Muscle of leg (tissue), 16 donors: ENCODE data around the gene CWF19L2. TPM values are rescaled to one million over a fixed set of nuclear protein-coding genes. Genes with fewer than 3 reads are reported as not detected.
"Not testable (repeated sequence)": the region's sequence is repeated elsewhere in the genome, so short reads cannot be mapped to it uniquely, and the experiment has no call there.

Source experiments
- DNase-seq: peaks from one replicate; pipeline ENCODE4 v3.0.0; 2013
- H3K27ac ChIP-seq: one replicate; pipeline ENCODE4 v1.5.1; 2013; ENCODE audit warnings: mild to moderate bottlenecking, low read length, control low read depth
- H3K27me3 ChIP-seq: one replicate; pipeline ENCODE4 v1.6.1; 2013; ENCODE audit warnings: low read length; ENCODE audit not compliant: control insufficient read depth, insufficient read depth
- H3K36me3 ChIP-seq: one replicate; pipeline ENCODE4 v1.6.1; 2013; ENCODE audit warnings: low read length; ENCODE audit not compliant: control insufficient read depth, insufficient read depth
- H3K4me1 ChIP-seq: one replicate; pipeline ENCODE4 v1.6.1; 2013; ENCODE audit warnings: low read length; ENCODE audit not compliant: control insufficient read depth, insufficient read depth
- H3K4me3 ChIP-seq: one replicate; pipeline ENCODE4 v1.5.1; 2013; ENCODE audit warnings: low read length, control low read depth
- H3K9me3 ChIP-seq: replicated peaks from 2 replicates; pipeline ENCODE4 v1.6.1; 2013; ENCODE audit warnings: low read depth, low read length; ENCODE audit not compliant: control insufficient read depth
- WGBS: methylation state at CpG from one replicate; pipeline ENCODE4 v1.1.5; 2013; ENCODE audit warnings: missing lambda C conversion rate; ENCODE audit not compliant: insufficient coverage; 5-methylcytosine and 5-hydroxymethylcytosine counted together
- long read RNA-seq, 11 donors: transcript quantifications; one replicate each; lab custom pipeline, GENCODE V29; 2026
- polyA plus RNA-seq, 8 donors: library from polyadenylated mRNA; unstranded; fragments of 120-200 nt; gene quantifications; one replicate each; pipeline versions ENCODE4 v1.2.1 to v1.2.3, GENCODE V29; 2013; ENCODE audit warnings: inconsistent platforms in 1 of 8, low replicate concordance in 1 of 8; ENCODE audit not compliant: insufficient read length in 8 of 8, insufficient read depth in 1 of 8
- total RNA-seq: library from RNA; stranded (reverse); fragments of 120-200 nt; gene quantifications from one replicate; pipeline ENCODE4 v1.2.4, GENCODE V29; 2013

CWF19L2 gene
- total RNA-seq (14.3 TPM), polyA plus RNA-seq (10 to 100 TPM in 3 of 8 donors, 1 to 10 TPM in 5; 7.3 to 11.3 (median 9.1) TPM)
- long read RNA-seq, donor 1: 0 reads
- long read RNA-seq, donor 2: 0 reads
- long read RNA-seq, donor 3: 0 reads
- long read RNA-seq, donor 4: 0 reads
- long read RNA-seq, donor 5, partial matches to known transcripts: 5 of 6 reads
- long read RNA-seq, donor 5, other reads (novel, unspliced or antisense): 0 of 6 reads
- long read RNA-seq, donor 6, partial matches to known transcripts: 0 of 2 reads
- long read RNA-seq, donor 6, other reads (novel, unspliced or antisense): 0 of 2 reads
- long read RNA-seq, donor 7: 0 reads
- long read RNA-seq, donor 8, partial matches to known transcripts: 0 of 1 reads
- long read RNA-seq, donor 8, other reads (novel, unspliced or antisense): 0 of 1 reads
- long read RNA-seq, donor 9: 0 reads
- long read RNA-seq, donor 10, partial matches to known transcripts: 0 of 1 reads
- long read RNA-seq, donor 10, other reads (novel, unspliced or antisense): 0 of 1 reads
- long read RNA-seq, donor 11, partial matches to known transcripts: 0 of 1 reads
- long read RNA-seq, donor 11, other reads (novel, unspliced or antisense): 0 of 1 reads

DNA sequence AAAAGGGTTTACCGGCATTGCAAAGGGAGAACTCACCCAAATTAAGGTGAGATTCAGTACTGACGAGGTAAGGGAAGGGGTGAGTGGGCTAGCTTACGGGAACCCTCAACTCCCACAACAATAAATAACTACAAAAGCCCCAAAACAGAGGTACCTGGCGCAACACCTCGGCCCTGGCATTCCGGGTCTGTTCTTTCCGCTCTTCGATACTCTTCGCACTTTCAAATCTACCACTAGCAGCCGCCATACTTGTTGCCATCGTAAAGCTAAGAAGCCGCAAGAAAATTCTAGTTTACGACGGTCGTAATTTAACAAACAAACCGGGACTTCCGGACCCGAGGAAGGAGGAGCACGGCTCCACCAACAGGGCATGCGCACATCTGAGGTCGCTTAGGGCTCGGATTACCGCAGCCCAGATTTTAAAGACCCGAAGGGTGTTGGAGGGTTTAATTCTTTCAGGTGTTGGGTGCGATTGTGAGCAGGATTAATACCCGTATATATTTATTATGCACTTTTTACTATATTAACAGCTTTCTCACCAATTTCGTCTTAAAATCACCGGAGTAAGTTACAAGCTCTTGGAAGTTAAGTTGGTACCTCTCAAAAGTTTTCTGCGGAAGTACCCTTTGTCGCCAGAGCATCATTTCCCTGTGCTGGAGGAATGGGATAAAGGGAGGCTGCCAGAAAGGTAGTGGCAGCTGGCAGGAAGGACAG, at the start of gene CWF19L2:
CWF19L2 (minus strand) TSS at position 268 of the 714 bp plus-strand sequence; CDS start at position 259, 9 bp downstream.
- WGBS: 0% methylated on average over 15 of the region's 30 CpGs
- peaks cover 7% of the 10 kb centered on the region for H3K36me3 ChIP-seq
- H3K27me3 ChIP-seq: no peaks in the 10 kb centered on the region
- no peaks in the 10 kb centered on the region for H3K9me3 ChIP-seq
- H3K27ac ChIP-seq: peak within 1 kb of the TSS; percentile 50
- DNase-seq: peak; percentile 98
- H3K4me1 ChIP-seq: no peaks in the 10 kb centered on the region
- H3K4me3 ChIP-seq: peak within 1 kb of the TSS; percentile 86

DNA sequence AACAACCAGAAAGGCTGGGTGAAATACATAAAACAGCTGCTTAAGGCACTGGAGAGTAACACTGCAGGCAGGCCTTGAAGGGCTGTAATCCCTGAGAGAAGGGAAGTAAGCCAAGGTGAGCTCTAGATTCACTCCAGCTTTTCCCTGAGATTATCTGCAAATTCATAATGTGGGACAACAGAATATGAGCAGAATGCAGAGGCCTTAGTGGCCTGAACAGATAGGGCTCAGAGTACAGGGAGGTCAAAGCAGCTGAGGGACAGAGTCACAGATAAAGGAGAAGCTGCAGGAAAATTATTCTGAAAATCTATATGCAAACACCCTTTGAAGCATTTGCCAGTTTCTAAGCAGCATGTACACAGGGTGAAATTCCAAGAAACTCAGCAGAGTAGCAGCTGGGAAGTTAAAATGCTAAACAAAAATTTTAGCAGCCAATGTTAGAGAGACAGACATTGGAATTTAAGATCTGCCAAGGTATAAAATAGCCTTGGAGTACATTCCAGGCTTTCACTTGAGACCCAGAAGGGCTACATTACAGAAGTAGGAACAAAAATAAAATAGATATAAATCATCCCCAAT, 48.1 kb upstream of the CWF19L2 start:
- peaks cover 3% of the 10 kb centered on the region for H3K4me1 ChIP-seq
- H3K27ac ChIP-seq: peak overlapping the region; percentile 36
- H3K9me3 ChIP-seq: no peaks in the 10 kb centered on the region
- peak; percentile 49 for DNase-seq
- H3K36me3 ChIP-seq: peaks cover 14% of the 10 kb centered on the region
- no peak overlapping the region for H3K4me3 ChIP-seq
- H3K27me3 ChIP-seq: no peaks in the 10 kb centered on the region

DNA sequence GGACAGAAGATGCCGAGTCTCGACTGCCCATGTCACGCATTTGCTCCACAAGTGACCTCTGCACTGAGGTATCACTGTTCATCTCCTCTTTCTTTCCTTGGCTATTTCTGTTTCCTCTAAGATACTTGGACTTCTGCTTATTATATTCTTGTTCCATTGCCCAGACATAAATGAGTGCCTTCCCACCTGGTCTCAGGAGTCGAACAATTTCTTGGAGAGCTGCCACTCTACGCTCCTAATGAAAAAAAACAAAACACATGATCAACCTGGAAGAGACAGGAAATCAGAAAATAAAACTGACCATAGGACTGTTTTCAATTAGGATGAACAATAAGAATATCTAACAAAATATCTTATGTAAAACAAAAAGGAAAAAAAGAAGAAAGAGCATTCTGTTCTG, 47.4 kb upstream of the CWF19L2 start:
- Histone ChIP-seq H3K9me3 (no peaks in the 10 kb centered on the region), H3K4me1 (peaks cover 3% of the 10 kb centered on the region), H3K4me3 (no peak overlapping the region), H3K36me3 (peaks cover 12% of the 10 kb centered on the region), H3K27me3 (no peaks in the 10 kb centered on the region), H3K27ac (peak overlapping the region; percentile 16)
- DNase-seq: peak; percentile 57
- WGBS: 30% methylated on average over 3 of the region's 5 CpGs

DNA sequence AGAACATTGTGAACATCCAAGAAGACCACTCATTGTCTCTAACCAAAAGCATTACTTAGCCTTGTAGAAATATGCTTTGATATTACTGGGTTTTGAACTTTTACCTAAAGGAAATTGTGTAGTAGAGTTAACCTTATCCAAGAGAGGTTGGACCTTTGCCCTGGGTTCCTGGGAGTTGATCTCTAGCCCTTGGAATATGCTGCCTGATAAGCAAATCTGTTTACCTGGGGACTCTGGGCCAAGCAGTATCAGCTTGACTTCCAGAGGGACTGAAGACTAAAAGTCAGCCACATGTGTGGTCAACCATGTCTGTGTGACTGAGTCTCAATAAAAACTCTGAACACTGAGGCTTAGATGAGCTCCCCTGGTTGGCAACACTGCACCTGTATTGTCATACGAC, 44.1 kb upstream of the CWF19L2 start:
- no peak overlapping the region for H3K4me3 ChIP-seq
- peaks cover 3% of the 10 kb centered on the region for H3K4me1 ChIP-seq
- no CpG with 5 or more reads among the region's 1 CpG for WGBS
- H3K36me3 ChIP-seq: peaks cover 12% of the 10 kb centered on the region
- H3K27me3 ChIP-seq: no peaks in the 10 kb centered on the region
- H3K27ac ChIP-seq: no peak overlapping the region
- no peaks in the 10 kb centered on the region for H3K9me3 ChIP-seq
- DNase-seq: no peak

DNA sequence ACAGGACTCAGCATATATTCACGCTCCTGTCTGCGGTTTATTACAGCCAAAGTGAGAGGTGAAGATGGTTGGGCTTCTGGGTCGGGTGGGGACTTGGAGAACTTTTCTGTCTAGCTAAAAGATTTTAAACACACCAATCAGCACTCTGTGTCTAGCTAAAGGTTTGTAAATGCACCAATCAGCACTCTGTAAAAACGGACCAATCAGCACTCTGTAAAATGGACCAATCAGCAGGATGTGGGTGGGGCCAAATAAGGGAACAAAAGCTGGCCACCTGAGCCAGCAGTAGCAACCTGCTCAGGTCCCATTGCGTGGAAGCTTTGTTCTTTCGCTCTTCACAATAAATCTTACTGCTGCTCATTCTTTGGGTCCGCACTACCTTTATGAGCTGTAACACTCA, 39.7 kb upstream of the CWF19L2 start:
- H3K36me3 ChIP-seq, H3K9me3 ChIP-seq, H3K4me3 ChIP-seq, H3K27me3 ChIP-seq, H3K27ac ChIP-seq, H3K4me1 ChIP-seq, DNase-seq: not testable (repeated sequence)
- 89% methylated on average over 3 of the region's 7 CpGs for WGBS

DNA sequence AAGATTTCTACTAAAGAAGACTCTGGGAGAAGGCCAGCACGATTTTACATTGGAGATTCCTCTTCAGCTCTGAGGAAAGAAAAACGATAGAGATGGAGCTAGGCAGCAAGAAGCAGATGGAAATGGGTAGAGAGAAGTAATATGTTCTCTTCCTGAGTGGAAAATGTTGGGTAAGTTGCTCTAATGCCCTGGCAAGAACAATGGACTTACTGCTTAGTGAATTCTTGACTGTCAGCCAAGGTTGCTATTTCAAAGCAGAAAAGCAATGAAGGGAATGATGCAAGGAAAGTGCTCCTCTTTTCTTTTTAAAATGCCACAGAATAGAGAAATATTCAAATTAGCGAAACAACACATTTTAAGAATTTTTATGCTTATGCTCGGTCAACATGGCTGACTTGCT, 38.4 kb upstream of the CWF19L2 start:
- Histone ChIP-seq H3K27me3 (no peaks in the 10 kb centered on the region), H3K4me1 (no peaks in the 10 kb centered on the region), H3K4me3 (no peak overlapping the region), H3K36me3 (no peaks in the 10 kb centered on the region), H3K27ac (no peak overlapping the region), H3K9me3 (no peaks in the 10 kb centered on the region)
- DNase-seq: peak; percentile 63
- 64% methylated on average over 2 of the region's 4 CpGs for WGBS

DNA sequence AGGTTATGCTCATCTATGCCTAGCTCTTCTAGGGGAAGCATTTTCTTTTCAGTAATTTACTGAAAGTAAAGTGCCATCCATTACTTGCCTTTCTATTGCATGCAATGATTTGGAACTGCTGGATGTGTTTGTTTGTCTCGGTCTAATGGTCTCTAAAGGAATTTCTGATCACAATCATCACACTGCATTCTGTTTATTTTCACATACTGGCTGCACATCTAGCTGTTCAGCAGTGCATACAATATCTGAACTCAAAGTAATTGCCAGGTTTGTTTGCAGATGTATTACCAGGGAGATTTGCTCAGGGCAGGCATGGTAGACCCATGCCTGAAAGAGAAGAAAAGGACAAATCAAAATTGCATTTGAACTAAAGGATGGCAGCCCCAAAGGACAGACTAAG, 36.4 kb upstream of the CWF19L2 start:
- no CpG with 5 or more reads among the region's 1 CpG for WGBS
- Histone ChIP-seq H3K9me3 (no peaks in the 10 kb centered on the region), H3K27ac (no peak overlapping the region), H3K4me1 (no peaks in the 10 kb centered on the region), H3K36me3 (no peaks in the 10 kb centered on the region), H3K27me3 (no peaks in the 10 kb centered on the region), H3K4me3 (no peak overlapping the region)
- no peak for DNase-seq

DNA sequence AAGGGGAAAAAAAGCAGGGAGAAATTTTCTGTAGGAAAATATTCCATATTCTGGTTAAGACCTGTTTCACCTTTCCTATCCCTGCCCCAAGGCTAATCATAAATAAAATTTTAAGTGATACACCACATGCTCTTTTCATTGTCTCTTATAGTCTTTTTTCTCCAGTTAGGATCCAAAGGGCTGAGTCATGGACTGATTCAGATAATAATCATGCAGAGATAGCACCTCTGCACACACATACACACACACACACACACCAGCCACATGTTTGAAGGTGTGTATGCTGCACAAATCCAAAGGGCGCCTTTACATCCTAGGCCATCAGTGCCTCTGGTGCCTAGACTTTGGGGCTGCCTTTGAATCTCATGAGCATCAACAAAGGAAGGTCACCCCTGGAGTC, 35.5 kb upstream of the CWF19L2 start:
- Histone ChIP-seq H3K9me3 (no peaks in the 10 kb centered on the region), H3K4me1 (no peaks in the 10 kb centered on the region), H3K36me3 (no peaks in the 10 kb centered on the region), H3K4me3 (no peak overlapping the region), H3K27me3 (no peaks in the 10 kb centered on the region), H3K27ac (no peak overlapping the region)
- WGBS: no CpG with 5 or more reads among the region's 1 CpG
- no peak for DNase-seq

DNA sequence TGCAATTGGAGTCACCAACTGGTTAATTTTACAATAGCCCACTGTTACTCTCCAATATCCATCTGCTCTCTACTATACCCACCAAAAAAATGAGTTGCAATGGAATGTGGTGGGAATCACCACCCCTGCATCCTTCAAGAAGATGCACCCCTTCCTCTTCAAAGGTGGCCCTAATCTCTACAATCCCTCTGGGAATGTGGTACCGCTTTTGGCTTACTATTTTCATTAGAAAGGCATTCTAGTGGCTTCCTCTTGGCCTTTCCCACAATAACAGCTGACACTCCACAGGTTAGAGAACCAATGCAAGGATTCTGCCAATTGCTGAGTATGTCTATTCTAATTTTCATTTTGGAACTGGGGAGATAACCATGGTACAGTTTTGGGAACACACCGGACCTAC, 33.2 kb upstream of the CWF19L2 start:
- no peak for DNase-seq
- Histone ChIP-seq H3K36me3 (no peaks in the 10 kb centered on the region), H3K4me3 (no peak overlapping the region), H3K4me1 (no peaks in the 10 kb centered on the region), H3K9me3 (no peaks in the 10 kb centered on the region), H3K27me3 (no peaks in the 10 kb centered on the region), H3K27ac (no peak overlapping the region)
- 100% methylated on average over 1 of the region's 2 CpGs for WGBS

DNA sequence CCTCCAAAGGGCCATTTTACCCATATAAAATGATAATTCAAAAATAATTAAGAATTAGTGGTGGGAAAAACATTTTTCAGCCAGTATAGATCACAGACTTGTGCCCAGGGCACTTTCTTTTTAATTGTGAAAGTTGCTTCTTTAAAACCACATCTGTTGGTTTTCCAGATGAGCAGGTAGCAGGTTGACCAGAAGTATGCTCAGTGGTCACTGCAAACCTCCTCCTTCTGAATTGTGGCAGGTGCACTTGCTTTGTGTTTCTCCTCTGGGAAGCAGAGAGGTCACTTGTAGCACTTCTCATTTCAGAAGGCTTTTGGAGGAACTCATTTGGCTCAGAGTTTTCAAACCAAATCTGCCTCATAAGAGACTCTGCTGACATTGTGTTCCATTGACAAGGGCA, 24.6 kb upstream of the CWF19L2 start:
- Histone ChIP-seq H3K27ac (no peak overlapping the region), H3K4me1 (no peaks in the 10 kb centered on the region), H3K36me3 (no peaks in the 10 kb centered on the region), H3K9me3 (no peaks in the 10 kb centered on the region), H3K27me3 (no peaks in the 10 kb centered on the region), H3K4me3 (no peak overlapping the region)
- no peak for DNase-seq
